IMR-90 (cell line): ENCODE data around the gene CCDC152. TPM values are rescaled to one million over a fixed set of nuclear protein-coding genes. Genes with fewer than 3 reads are reported as not detected.

Experiments
- ATAC-seq: fragments of 200-7000 bp; cut with Tn5 transposase; 2 replicates; pipeline ENCODE4 v1.9.1; 2020; ENCODE audit warnings: low read depth, mild to moderate bottlenecking, moderate library complexity
- BruUV-seq: library from RNA; stranded (reverse); fragments of 400-500 nt; replicated peaks from 2 replicates; lab custom pipeline; 2021; lab: Mats Ljungman, UMichigan
- CTCF ChIA-PET: fragments of 300-600 bp; formaldehyde crosslinking; extraction: SDS; loops from one replicate; lab custom pipeline; 2021; ENCODE audit warnings: antibody characterized with exemption; lab: Yijun Ruan, JAX
- POLR2A ChIA-PET: fragments of 300-600 bp; sonication (Branson Sonifier 250); formaldehyde crosslinking; loops from one replicate; lab custom pipeline; 2022; ENCODE audit warnings: antibody characterized with exemption; ENCODE audit not compliant: unreplicated experiment; lab: Charles Lee
- DNase-seq: peaks from one replicate; pipeline ENCODE4 v3.0.0; 2013
- H2AFZ ChIP-seq: replicated peaks from 2 replicates; pipeline ENCODE3; 2013; ENCODE audit warnings: low read length, mild to moderate bottlenecking; ENCODE audit not compliant: poor library complexity
- H2AK5ac ChIP-seq: 2 replicates; pipeline ENCODE4 v1.6.1; 2013; ENCODE audit warnings: low read depth, low read length, inconsistent platforms
- H2AK9ac ChIP-seq: replicated peaks from 2 replicates; pipeline ENCODE3; 2013; ENCODE audit warnings: mild to moderate bottlenecking, low read depth, low read length, moderate library complexity; ENCODE audit not compliant: poor library complexity
- H2BK120ac ChIP-seq: 2 replicates; pipeline ENCODE4 v1.6.1; 2013; ENCODE audit warnings: low read depth, low read length, inconsistent platforms
- H2BK15ac ChIP-seq: 3 replicates; pipeline ENCODE4 v1.6.1; 2013; ENCODE audit warnings: low read depth, low read length, inconsistent platforms
- H2BK20ac ChIP-seq: 2 replicates; pipeline ENCODE4 v1.6.1; 2013; ENCODE audit warnings: low read depth, mild to moderate bottlenecking, inconsistent platforms, low read length, moderate library complexity
- H2BK5ac ChIP-seq: 2 replicates; pipeline ENCODE4 v1.6.1; 2013; ENCODE audit warnings: mild to moderate bottlenecking, low read depth, low read length, inconsistent platforms; ENCODE audit not compliant: poor library complexity, severe bottlenecking
- H3K14ac ChIP-seq: replicated peaks from 2 replicates; pipeline ENCODE4 v1.6.1; 2013; ENCODE audit warnings: low read depth, low read length, inconsistent platforms
- H3K18ac ChIP-seq: 2 replicates; pipeline ENCODE4 v1.6.1; 2013; ENCODE audit warnings: low read depth, low read length, control low read depth
- H3K23ac ChIP-seq: 2 replicates; pipeline ENCODE4 v1.6.1; 2013; ENCODE audit warnings: low read depth, low read length, inconsistent platforms
- H3K27ac ChIP-seq: 2 replicates; pipeline ENCODE4 v1.5.1; 2013; ENCODE audit warnings: mild to moderate bottlenecking, control low read depth, low read length; ENCODE audit not compliant: insufficient read depth
- H3K27me3 ChIP-seq: 2 replicates; pipeline ENCODE4 v1.6.1; 2013; ENCODE audit warnings: low read length; ENCODE audit not compliant: control insufficient read depth, insufficient read depth
- H3K36me3 ChIP-seq: 2 replicates; pipeline ENCODE4 v1.6.1; 2013; ENCODE audit warnings: low read length, mixed read lengths; ENCODE audit not compliant: control insufficient read depth, insufficient read depth
- H3K4ac ChIP-seq: 2 replicates; pipeline ENCODE4 v1.6.1; 2013; ENCODE audit warnings: low read depth, low read length, inconsistent platforms
- H3K4me1 ChIP-seq: 2 replicates; pipeline ENCODE4 v1.6.1; 2013; ENCODE audit warnings: low read length, mixed read lengths; ENCODE audit not compliant: control insufficient read depth, insufficient read depth
- H3K4me2 ChIP-seq: 2 replicates; pipeline ENCODE4 v1.6.1; 2013; ENCODE audit warnings: low read depth, mild to moderate bottlenecking, control low read depth, low read length, moderate library complexity
- H3K4me3 ChIP-seq: 2 replicates; pipeline ENCODE4 v1.5.1; 2013; ENCODE audit warnings: low read depth, mild to moderate bottlenecking, control low read depth, low read length, moderate library complexity; ENCODE audit not compliant: insufficient read depth
- H3K56ac ChIP-seq: 2 replicates; pipeline ENCODE4 v1.6.1; 2013; ENCODE audit warnings: low read length, inconsistent platforms; ENCODE audit not compliant: insufficient read depth; ENCODE audit errors: extremely low read depth
- H3K79me1 ChIP-seq, 2 experiments: 2 replicates each; pipeline ENCODE4 v1.6.1; 2013; ENCODE audit warnings: low read length in 2 of 2, inconsistent platforms in 1 of 2, low read depth in 1 of 2
- H3K9ac ChIP-seq: 2 replicates; pipeline ENCODE4 v1.6.1; 2013; ENCODE audit warnings: low read depth, low read length, control low read depth
- H3K9me1 ChIP-seq: 2 replicates; pipeline ENCODE4 v1.6.1; 2013; ENCODE audit warnings: low read length, inconsistent platforms; ENCODE audit not compliant: insufficient read depth
- H3K9me3 ChIP-seq: 2 replicates; pipeline ENCODE4 v1.6.1; 2013; ENCODE audit warnings: low read length; ENCODE audit not compliant: control insufficient read depth, insufficient read depth
- H4K20me1 ChIP-seq: 2 replicates; pipeline ENCODE4 v1.6.1; 2013; ENCODE audit warnings: low read length, inconsistent platforms; ENCODE audit not compliant: insufficient read depth
- H4K5ac ChIP-seq: 2 replicates; pipeline ENCODE4 v1.6.1; 2013; ENCODE audit warnings: mild to moderate bottlenecking, low read depth, low read length, control low read depth
- H4K8ac ChIP-seq, 2 experiments: 2 replicates each; pipeline ENCODE4 v1.6.1; 2013; ENCODE audit warnings: low read depth in 2 of 2, low read length in 2 of 2, control low read depth in 1 of 2, inconsistent platforms in 1 of 2
- H4K91ac ChIP-seq: 2 replicates; pipeline ENCODE4 v1.6.1; 2013; ENCODE audit warnings: low read depth, low read length, inconsistent platforms; ENCODE audit not compliant: insufficient read depth
- BHLHE40 ChIP-seq: fragments of 150-350 bp; IDR thresholded peaks from 2 replicates; pipeline ENCODE4 v1.6.1; 2016; ENCODE audit warnings: mild to moderate bottlenecking, low read depth, low read length
- CEBPB ChIP-seq: IDR thresholded peaks from 2 replicates; pipeline ENCODE4 v1.6.1; 2012; ENCODE audit warnings: low read depth, low read length, improper control_type of control experiment
- CHD1 ChIP-seq: IDR thresholded peaks from 2 replicates; pipeline ENCODE4 v1.6.1; 2012; ENCODE audit warnings: low read depth, low read length, improper control_type of control experiment
- CTCF ChIP-seq: conservative IDR thresholded peaks from 2 replicates; pipeline ENCODE4 v1.5.1; 2012; ENCODE audit warnings: mild to moderate bottlenecking, low read depth, low read length, improper control_type of control experiment
- FOS ChIP-seq: fragments of 150-350 bp; IDR thresholded peaks from 2 replicates; pipeline ENCODE4 v1.6.1; 2016; ENCODE audit warnings: low read depth, low read length
- MAFK ChIP-seq: IDR thresholded peaks from 2 replicates; pipeline ENCODE4 v1.6.1; 2012; ENCODE audit warnings: low read depth, low read length, improper control_type of control experiment
- MAZ ChIP-seq: IDR thresholded peaks from 2 replicates; pipeline ENCODE4 v1.6.1; 2012; ENCODE audit warnings: low read depth, mild to moderate bottlenecking, low read length, improper control_type of control experiment, moderate library complexity, borderline replicate concordance
- MXI1 ChIP-seq: IDR thresholded peaks from 2 replicates; pipeline ENCODE4 v1.6.1; 2012; ENCODE audit warnings: low read depth, mild to moderate bottlenecking, low read length, moderate library complexity, borderline replicate concordance
- NFE2L2 ChIP-seq: fragments of 150-350 bp; IDR thresholded peaks from 2 replicates; pipeline ENCODE4 v1.6.1; 2016; ENCODE audit warnings: low read depth, mild to moderate bottlenecking, low read length
- POLR2A ChIP-seq: IDR thresholded peaks from 2 replicates; pipeline ENCODE4 v1.6.1; 2012; ENCODE audit warnings: mild to moderate bottlenecking, low read depth, low read length
- RAD21 ChIP-seq: IDR thresholded peaks from 2 replicates; pipeline ENCODE4 v1.6.1; 2012; ENCODE audit warnings: low read length, improper control_type of control experiment
- RCOR1 ChIP-seq: IDR thresholded peaks from 2 replicates; pipeline ENCODE4 v1.6.1; 2012; ENCODE audit warnings: mild to moderate bottlenecking, low read length, improper control_type of control experiment; ENCODE audit not compliant: insufficient replicate concordance
- RFX5 ChIP-seq: IDR thresholded peaks from 2 replicates; pipeline ENCODE4 v1.8.0; 2012; ENCODE audit warnings: low read depth, mild to moderate bottlenecking, low read length, moderate library complexity
- SMC3 ChIP-seq: fragments of 150-350 bp; IDR thresholded peaks from 2 replicates; pipeline ENCODE4 v1.6.1; 2016; ENCODE audit warnings: low read depth, mild to moderate bottlenecking, antibody characterized with exemption, low read length, moderate library complexity
- USF2 ChIP-seq: fragments of 150-350 bp; IDR thresholded peaks from 2 replicates; pipeline ENCODE4 v1.6.1; 2017; ENCODE audit warnings: mild to moderate bottlenecking, antibody characterized with exemption, low read length, low read depth
- WGBS, 2 experiments: methylation state at CpG; one replicate each; pipeline versions ENCODE4 v1.1.5 to v1.1.7; 2013; ENCODE audit warnings: missing lambda C conversion rate in 2 of 2; ENCODE audit not compliant: insufficient read length in 1 of 2; ENCODE audit errors: extremely low coverage in 2 of 2; 5-methylcytosine and 5-hydroxymethylcytosine counted together
- dilution Hi-C: fragments of 300-500 bp; cut with HindIII; formaldehyde crosslinking; loops from one replicate; pipeline ENCODE4 v1.14.3; 2018; ENCODE audit warnings: low sequenced_read_pairs; ENCODE audit not compliant: unreplicated experiment
- in situ Hi-C: fragments of 300-500 bp; cut with MboI; formaldehyde crosslinking; loops from 3 replicates; pipeline ENCODE4 v1.14.3; 2019; ENCODE audit warnings: low sequenced_read_pairs, inconsistent platforms, mixed read lengths
- intact Hi-C: fragments of 100-400 bp; cut with micrococcal nuclease; formaldehyde crosslinking; loops from 2 replicates; pipeline ENCODE4 v1.10.0; 2022
- polyA plus RNA-seq, 3 experiments: library from polyadenylated mRNA; depleted of rRNA; stranded (reverse); fragments of >200 nt; gene quantifications; 2 replicates each; pipeline ENCODE4 v1.2.3, GENCODE V29; 2012; ENCODE audit warnings: low replicate concordance in 1 of 3
- total RNA-seq: library from RNA; depleted of rRNA; stranded (reverse); fragments of >200 nt; gene quantifications from 2 replicates; pipeline ENCODE4 v1.2.3, GENCODE V29; 2012

The CCDC152 gene
- total and polyA plus RNA-seq, 2 of the 4 experiments (the other 2 are of a cell fraction) = 0.87 to 0.90 TPM

- BruUV-seq = no TSS peak
- POLR2A ChIA-PET = no interaction called here
- Histone ChIP-seq H2BK15ac (no peak overlapping the region), H3K18ac (no peak overlapping the region), H2AFZ (no peak overlapping the region), H3K4me2 (no peak overlapping the region), H3K4me3 (no peak overlapping the region), H4K20me1 (no peaks in the 10 kb centered on the region), H3K36me3 (no peaks in the 10 kb centered on the region), H3K4me1 (no peaks in the 10 kb centered on the region), H4K5ac (no peak overlapping the region), H3K23ac (no peak overlapping the region), H2AK5ac (no peak overlapping the region), H3K14ac (no peak overlapping the region), H3K9ac (no peak overlapping the region), H4K8ac (no peak overlapping the region), H3K79me1 (no peaks in the 10 kb centered on the region), H2BK20ac (no peak overlapping the region), H3K27me3 (no peaks in the 10 kb centered on the region), H2BK5ac (no peak overlapping the region), H3K56ac (no peak overlapping the region), H3K4ac (no peak overlapping the region), H2BK120ac (no peak overlapping the region), H3K9me1 (no peaks in the 10 kb centered on the region), H4K91ac (no peak overlapping the region), H2AK9ac (no peak overlapping the region), H3K27ac (no peak overlapping the region), H3K9me3 (no peaks in the 10 kb centered on the region)
- DNase-seq = no peak
- intact Hi-C loops = no loop called here
- CTCF ChIA-PET = interaction anchor here (0.6 to 0.7 kb wide), 3 partner anchors 97 to 919 kb away, joined by 3 read pairs; no protein-coding TSS in a partner anchor
- in situ Hi-C loops = loop anchor here (25.0 kb wide), 1 partner anchor 910 kb away; the partner anchor contains the start of gene OXCT1
- dilution Hi-C loops = no loop called here
- no peak for ATAC-seq
- WGBS, 2 experiments = 80% methylated on average over 1 of the region's 13 CpGs; no CpG with 5 or more reads in 1 of the 2 experiments
- TF ChIP-seq CEBPB = no peak
- no peak for TF ChIP-seq BHLHE40
- no peak for TF ChIP-seq MAZ
- TF ChIP-seq FOS = no peak
- no peak for TF ChIP-seq NFE2L2
- no peak for TF ChIP-seq RFX5
- TF ChIP-seq MXI1 = no peak
- TF ChIP-seq CHD1 = no peak
- TF ChIP-seq RCOR1 = no peak
- TF ChIP-seq POLR2A = no peak
- TF ChIP-seq MAFK = no peak
- TF ChIP-seq RAD21 = no peak
- no peak for TF ChIP-seq USF2
- TF ChIP-seq CTCF = no peak
- no peak for TF ChIP-seq SMC3
These were observed 15.8 kb downstream of the CCDC152 start for GRCh38 chr5:42772265-42772993.
